ENCODE results near the gene GLI1. TPM values are rescaled to one million over a fixed set of nuclear protein-coding genes. Genes with fewer than 3 reads are reported as not detected.

The GLI1 gene
- total and polyA plus RNA-seq, 4 donors, result 0.25 to 15.5 (median 2.3) TPM

DNA sequence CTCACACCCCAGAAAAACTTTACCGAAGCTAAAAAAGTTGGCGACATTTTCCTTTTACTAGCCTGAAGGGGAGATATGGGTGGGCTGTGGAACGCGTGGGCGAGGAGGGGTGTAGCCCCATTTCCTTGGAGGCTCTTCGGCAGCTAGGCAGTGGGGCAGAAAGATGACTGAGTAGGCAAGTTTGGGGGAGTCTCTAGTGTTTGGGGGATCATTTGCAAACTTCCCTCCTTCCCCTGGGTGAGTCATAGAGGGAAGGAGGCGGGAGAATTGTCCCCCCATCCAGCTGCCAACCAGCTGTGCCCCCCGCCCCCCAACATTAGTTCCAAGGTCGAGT lies 2.3 kb downstream of the GLI1 start:
- DNase-seq (no peak), ATAC-seq (ENCODE audit: low FRiP score) (peak; percentile 1)
- Histone ChIP-seq H3K27ac (ENCODE audit: low read depth in 1 of 2, low read length in 2 of 2) (peak overlapping the region in 1 of 2 donors; percentile 48), H3K4me1 (ENCODE audit: control insufficient read depth in 1 of 2, insufficient read depth in 2 of 2, low read length in 2 of 2) (no peaks in the 10 kb centered on the region), H3K27me3 (ENCODE audit: control insufficient read depth in 1 of 2, insufficient read depth in 2 of 2, low read length in 1 of 2) (no peaks in the 10 kb centered on the region), H3K36me3 (ENCODE audit: control insufficient read depth in 1 of 2, insufficient read depth in 2 of 2, low read length in 1 of 2) (no peaks in the 10 kb centered on the region), H3K9me3 (ENCODE audit: control insufficient read depth, low read length) (no peaks in the 10 kb centered on the region), H3K4me3 (ENCODE audit: low read length in 2 of 2) (peak overlapping the region; percentile 61 to 67)
- WGBS, 2 donors, result 1% methylated on average over 9 of the region's 9 CpGs
- intact Hi-C loops (cut with DNase I), result no loop called here

DNA sequence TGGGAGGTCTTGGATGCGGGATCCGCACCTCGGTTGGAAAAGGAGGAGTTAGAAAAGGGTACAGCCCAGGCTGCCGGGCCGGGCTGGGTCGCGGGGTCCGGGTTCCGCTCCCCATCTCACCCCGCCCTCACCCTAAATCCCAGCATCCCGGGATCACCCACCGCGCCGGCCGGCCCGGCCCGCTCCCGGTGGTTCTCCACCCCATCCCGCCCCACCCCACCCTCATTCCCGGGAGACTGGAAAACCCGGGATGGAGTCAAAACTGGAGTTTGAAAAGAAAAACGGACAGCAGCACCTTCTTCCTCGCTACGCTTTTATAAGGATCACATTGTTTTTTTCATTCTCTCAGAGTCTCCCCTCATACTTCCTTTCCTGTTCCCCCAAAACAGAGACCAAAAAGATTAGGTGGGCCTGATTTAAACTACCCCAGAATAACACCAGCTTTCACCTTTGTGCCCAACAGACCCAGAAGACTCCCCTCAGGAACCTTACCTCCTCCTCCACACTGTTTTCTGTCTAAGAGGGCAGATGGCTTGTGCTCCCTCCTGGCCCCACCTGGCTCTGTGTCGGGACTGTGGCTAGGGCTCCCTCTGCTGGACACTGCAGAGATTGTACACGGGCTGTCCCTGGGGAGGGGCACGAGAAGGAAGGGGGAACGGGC lies 2.8 kb downstream of the GLI1 start:
- peak overlapping the region; percentile 61 to 67 for H3K4me3 ChIP-seq (ENCODE audit: low read length in 2 of 2)
- H3K27ac ChIP-seq (ENCODE audit: low read depth in 1 of 2, low read length in 2 of 2), result peak overlapping the region in 1 of 2 donors; percentile 48
- no peaks in the 10 kb centered on the region for H3K9me3 ChIP-seq (ENCODE audit: control insufficient read depth, low read length)
- ATAC-seq (ENCODE audit: low FRiP score), result peak; percentile 87
- no peaks in the 10 kb centered on the region for H3K36me3 ChIP-seq (ENCODE audit: control insufficient read depth in 1 of 2, insufficient read depth in 2 of 2, low read length in 1 of 2)
- H3K27me3 ChIP-seq (ENCODE audit: control insufficient read depth in 1 of 2, insufficient read depth in 2 of 2, low read length in 1 of 2), result no peaks in the 10 kb centered on the region
- H3K4me1 ChIP-seq (ENCODE audit: control insufficient read depth in 1 of 2, insufficient read depth in 2 of 2, low read length in 2 of 2), result no peaks in the 10 kb centered on the region
- intact Hi-C loops (cut with DNase I), result no loop called here
- peak; percentile 91 to 94 for DNase-seq
- 0 to 1% methylated on average over 22 to 28 of the region's 28 CpGs for WGBS, 2 donors

DNA sequence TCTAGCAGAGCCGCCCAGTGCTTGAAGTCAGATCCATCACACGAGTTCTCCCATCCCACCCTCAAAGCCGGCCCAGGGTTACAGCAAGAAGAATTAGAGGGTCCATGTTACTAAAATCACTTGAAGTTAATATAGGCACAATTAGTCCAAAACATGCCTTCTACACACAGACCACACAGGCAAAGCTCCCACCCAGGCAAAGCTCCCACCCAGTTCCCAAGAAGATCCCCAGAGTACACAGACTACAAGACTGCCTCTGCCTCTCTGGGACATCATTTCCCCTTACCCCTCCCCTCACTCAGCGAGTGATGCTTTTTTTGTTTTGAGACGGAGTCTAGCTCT lies 3.3 kb downstream of the GLI1 start:
- ATAC-seq (ENCODE audit: low FRiP score) (no peak), DNase-seq (no peak)
- Histone ChIP-seq H3K27ac (ENCODE audit: low read depth in 1 of 2, low read length in 2 of 2) (no peak overlapping the region), H3K4me1 (ENCODE audit: control insufficient read depth in 1 of 2, insufficient read depth in 2 of 2, low read length in 2 of 2) (no peaks in the 10 kb centered on the region), H3K36me3 (ENCODE audit: control insufficient read depth in 1 of 2, insufficient read depth in 2 of 2, low read length in 1 of 2) (no peaks in the 10 kb centered on the region), H3K27me3 (ENCODE audit: control insufficient read depth in 1 of 2, insufficient read depth in 2 of 2, low read length in 1 of 2) (no peaks in the 10 kb centered on the region), H3K4me3 (ENCODE audit: low read length in 2 of 2) (no peak overlapping the region), H3K9me3 (ENCODE audit: control insufficient read depth, low read length) (no peaks in the 10 kb centered on the region)
- intact Hi-C loops (cut with DNase I), result no loop called here
- WGBS, 2 donors, result 27 to 33% methylated on average over 5 of the region's 5 CpGs

DNA sequence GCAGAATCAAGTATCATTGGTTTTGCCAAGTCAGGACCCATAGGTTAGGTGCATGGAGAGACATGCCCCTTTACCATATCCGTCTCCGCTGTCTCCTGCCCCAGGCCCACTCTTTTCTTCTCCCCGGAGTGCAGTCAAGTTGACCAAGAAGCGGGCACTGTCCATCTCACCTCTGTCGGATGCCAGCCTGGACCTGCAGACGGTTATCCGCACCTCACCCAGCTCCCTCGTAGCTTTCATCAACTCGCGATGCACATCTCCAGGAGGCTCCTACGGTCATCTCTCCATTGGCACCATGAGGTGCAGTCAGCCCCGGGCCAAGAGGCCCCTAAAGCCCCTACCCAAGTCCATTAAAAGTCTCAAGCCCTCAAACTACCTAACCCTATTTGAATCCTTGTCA lies 5.0 kb downstream of the GLI1 start:
- no peak for DNase-seq
- H3K9me3 ChIP-seq (ENCODE audit: control insufficient read depth, low read length), result no peaks in the 10 kb centered on the region
- no peak overlapping the region for H3K27ac ChIP-seq (ENCODE audit: low read depth in 1 of 2, low read length in 2 of 2)
- H3K27me3 ChIP-seq (ENCODE audit: control insufficient read depth in 1 of 2, insufficient read depth in 2 of 2, low read length in 1 of 2), result no peaks in the 10 kb centered on the region
- no peak overlapping the region for H3K4me3 ChIP-seq (ENCODE audit: low read length in 2 of 2)
- H3K36me3 ChIP-seq (ENCODE audit: control insufficient read depth in 1 of 2, insufficient read depth in 2 of 2, low read length in 1 of 2), result no peaks in the 10 kb centered on the region
- 96% methylated on average over 12 of the region's 12 CpGs for WGBS, 2 donors
- ATAC-seq (ENCODE audit: low FRiP score), result no peak
- H3K4me1 ChIP-seq (ENCODE audit: control insufficient read depth in 1 of 2, insufficient read depth in 2 of 2, low read length in 2 of 2), result no peaks in the 10 kb centered on the region
- intact Hi-C loops (cut with DNase I), result no loop called here

DNA sequence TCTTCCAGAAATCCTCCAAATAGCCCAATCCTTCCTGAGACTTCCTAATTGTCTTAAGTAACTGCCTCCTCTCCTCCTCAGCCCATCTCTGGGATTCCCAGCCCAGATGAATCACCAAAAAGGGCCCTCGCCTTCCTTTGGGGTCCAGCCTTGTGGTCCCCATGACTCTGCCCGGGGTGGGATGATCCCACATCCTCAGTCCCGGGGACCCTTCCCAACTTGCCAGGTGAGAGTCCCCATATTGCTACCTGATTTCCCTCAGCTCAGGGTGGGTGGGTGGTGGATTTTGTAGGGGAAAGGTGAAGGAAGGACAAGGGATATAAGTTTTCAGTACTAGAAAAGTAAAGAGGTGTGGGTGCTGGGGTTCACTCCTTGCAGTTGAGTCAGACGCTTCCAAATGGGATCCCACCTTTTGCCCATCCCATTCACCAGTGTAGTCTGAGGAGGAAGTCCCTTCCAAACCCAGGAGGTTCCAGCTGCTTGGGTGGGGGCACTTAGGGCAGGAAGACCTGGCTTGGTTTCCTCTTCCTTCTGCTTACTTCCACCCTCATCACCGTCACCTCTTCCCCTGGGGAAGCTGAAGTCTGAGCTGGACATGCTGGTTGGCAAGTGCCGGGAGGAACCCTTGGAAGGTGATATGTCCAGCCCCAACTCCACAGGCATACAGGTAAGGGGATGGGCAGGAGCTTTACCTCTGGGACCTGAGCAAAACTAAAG lies 5.6 kb downstream of the GLI1 start:
- intact Hi-C loops (cut with DNase I), result no loop called here
- WGBS, 2 donors, result 90 to 91% methylated on average over 6 of the region's 6 CpGs
- no peak overlapping the region for H3K4me3 ChIP-seq (ENCODE audit: low read length in 2 of 2)

DNA sequence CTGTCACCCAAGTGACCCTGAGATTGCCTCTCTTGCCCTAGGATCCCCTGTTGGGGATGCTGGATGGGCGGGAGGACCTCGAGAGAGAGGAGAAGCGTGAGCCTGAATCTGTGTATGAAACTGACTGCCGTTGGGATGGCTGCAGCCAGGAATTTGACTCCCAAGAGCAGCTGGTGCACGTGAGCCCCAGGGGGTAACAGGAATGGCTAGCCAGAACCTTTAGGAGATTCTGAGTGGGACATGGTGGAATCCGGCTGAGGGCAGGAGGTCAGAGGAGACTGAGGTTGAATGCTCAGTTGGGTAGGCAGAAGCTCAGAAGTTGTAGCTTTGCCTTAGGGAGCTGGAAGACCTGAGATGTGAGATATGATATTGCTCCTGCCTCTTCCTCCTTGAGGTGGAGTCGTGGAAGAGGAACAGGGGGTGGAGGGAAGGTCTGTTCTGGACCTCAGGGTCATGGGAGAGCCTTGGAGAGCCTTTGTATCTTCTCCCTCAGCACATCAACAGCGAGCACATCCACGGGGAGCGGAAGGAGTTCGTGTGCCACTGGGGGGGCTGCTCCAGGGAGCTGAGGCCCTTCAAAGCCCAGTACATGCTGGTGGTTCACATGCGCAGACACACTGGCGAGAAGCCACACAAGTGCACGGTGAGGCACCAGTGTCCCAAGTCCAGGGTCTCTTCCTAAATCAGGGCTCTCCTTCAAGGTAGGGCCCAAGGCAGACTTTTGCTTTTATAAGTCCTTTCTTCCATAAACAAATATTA lies 6.3 kb downstream of the GLI1 start:
- DNase-seq (no peak), ATAC-seq (ENCODE audit: low FRiP score) (no peak)
- intact Hi-C loops (cut with DNase I), result no loop called here
- H3K4me3 ChIP-seq (ENCODE audit: low read length in 2 of 2), result no peak overlapping the region
- H3K27ac ChIP-seq (ENCODE audit: low read depth in 1 of 2, low read length in 2 of 2), result no peak overlapping the region
- 79 to 80% methylated on average over 14 of the region's 14 CpGs for WGBS, 2 donors
- H3K27me3 ChIP-seq (ENCODE audit: control insufficient read depth in 1 of 2, insufficient read depth in 2 of 2, low read length in 1 of 2), result no peaks in the 10 kb centered on the region
- no peaks in the 10 kb centered on the region for H3K36me3 ChIP-seq (ENCODE audit: control insufficient read depth in 1 of 2, insufficient read depth in 2 of 2, low read length in 1 of 2)
- no peaks in the 10 kb centered on the region for H3K4me1 ChIP-seq (ENCODE audit: control insufficient read depth in 1 of 2, insufficient read depth in 2 of 2, low read length in 2 of 2)
- H3K9me3 ChIP-seq (ENCODE audit: control insufficient read depth, low read length), result no peaks in the 10 kb centered on the region

More for the DNA sequence above, 5.6 kb downstream of the GLI1 start:
- DNase-seq, result no peak
- no peak for ATAC-seq (ENCODE audit: low FRiP score)
- Histone ChIP-seq H3K27me3 (ENCODE audit: control insufficient read depth in 1 of 2, insufficient read depth in 2 of 2, low read length in 1 of 2) (no peaks in the 10 kb centered on the region), H3K27ac (ENCODE audit: low read depth in 1 of 2, low read length in 2 of 2) (no peak overlapping the region), H3K4me1 (ENCODE audit: control insufficient read depth in 1 of 2, insufficient read depth in 2 of 2, low read length in 2 of 2) (no peaks in the 10 kb centered on the region), H3K36me3 (ENCODE audit: control insufficient read depth in 1 of 2, insufficient read depth in 2 of 2, low read length in 1 of 2) (no peaks in the 10 kb centered on the region), H3K9me3 (ENCODE audit: control insufficient read depth, low read length) (no peaks in the 10 kb centered on the region)

DNA sequence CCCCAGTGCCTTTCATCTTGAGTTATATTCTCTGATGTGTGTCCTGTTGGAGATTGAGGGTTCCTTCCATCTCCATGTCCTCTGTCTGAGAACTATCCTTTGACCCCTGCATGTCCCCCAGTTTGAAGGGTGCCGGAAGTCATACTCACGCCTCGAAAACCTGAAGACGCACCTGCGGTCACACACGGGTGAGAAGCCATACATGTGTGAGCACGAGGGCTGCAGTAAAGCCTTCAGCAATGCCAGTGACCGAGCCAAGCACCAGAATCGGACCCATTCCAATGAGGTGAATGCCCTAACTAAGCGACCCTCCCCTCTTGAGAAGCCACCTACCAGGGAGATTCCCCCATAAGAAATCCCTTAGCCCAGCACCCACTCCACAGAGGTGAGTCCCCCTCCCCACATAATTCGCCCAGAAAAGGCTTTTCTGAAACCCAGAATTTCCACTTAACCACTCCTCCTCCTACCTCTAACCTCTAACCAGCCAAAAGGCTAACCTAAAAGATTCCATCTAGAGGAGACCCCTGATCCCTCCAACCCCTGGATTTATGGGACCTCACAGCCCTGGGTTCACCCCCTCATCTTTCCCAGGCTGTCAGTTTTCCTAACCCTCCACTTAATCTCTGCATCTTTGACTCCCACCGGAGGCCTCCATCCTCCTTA lies 7.8 kb downstream of the GLI1 start:
- Histone ChIP-seq H3K36me3 (ENCODE audit: control insufficient read depth in 1 of 2, insufficient read depth in 2 of 2, low read length in 1 of 2) (no peaks in the 10 kb centered on the region), H3K4me1 (ENCODE audit: control insufficient read depth in 1 of 2, insufficient read depth in 2 of 2, low read length in 2 of 2) (no peaks in the 10 kb centered on the region), H3K9me3 (ENCODE audit: control insufficient read depth, low read length) (no peaks in the 10 kb centered on the region), H3K27me3 (ENCODE audit: control insufficient read depth in 1 of 2, insufficient read depth in 2 of 2, low read length in 1 of 2) (no peaks in the 10 kb centered on the region), H3K27ac (ENCODE audit: low read depth in 1 of 2, low read length in 2 of 2) (no peak overlapping the region), H3K4me3 (ENCODE audit: low read length in 2 of 2) (no peak overlapping the region)
- DNase-seq (no peak), ATAC-seq (ENCODE audit: low FRiP score) (no peak)
- WGBS, 2 donors, result 90 to 92% methylated on average over 12 of the region's 12 CpGs
- intact Hi-C loops (cut with DNase I), result no loop called here

DNA sequence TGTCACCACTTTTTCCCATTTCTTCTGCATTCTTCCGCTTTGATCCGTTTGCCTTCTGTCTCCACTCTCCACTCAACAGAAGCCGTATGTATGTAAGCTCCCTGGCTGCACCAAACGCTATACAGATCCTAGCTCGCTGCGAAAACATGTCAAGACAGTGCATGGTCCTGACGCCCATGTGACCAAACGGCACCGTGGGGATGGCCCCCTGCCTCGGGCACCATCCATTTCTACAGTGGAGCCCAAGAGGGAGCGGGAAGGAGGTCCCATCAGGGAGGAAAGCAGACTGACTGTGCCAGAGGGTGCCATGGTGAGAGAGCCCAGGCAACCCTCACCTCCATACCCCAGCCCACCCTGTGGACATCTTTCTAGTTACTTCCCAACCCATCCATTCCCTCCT lies 8.3 kb downstream of the GLI1 start:
- ATAC-seq (ENCODE audit: low FRiP score) (no peak), DNase-seq (no peak)
- no peaks in the 10 kb centered on the region for H3K9me3 ChIP-seq (ENCODE audit: control insufficient read depth, low read length)
- H3K27me3 ChIP-seq (ENCODE audit: control insufficient read depth in 1 of 2, insufficient read depth in 2 of 2, low read length in 1 of 2), result no peaks in the 10 kb centered on the region
- no peak overlapping the region for H3K27ac ChIP-seq (ENCODE audit: low read depth in 1 of 2, low read length in 2 of 2)
- no peak overlapping the region for H3K4me3 ChIP-seq (ENCODE audit: low read length in 2 of 2)
- 88 to 89% methylated on average over 11 of the region's 11 CpGs for WGBS, 2 donors
- intact Hi-C loops (cut with DNase I), result no loop called here
- no peaks in the 10 kb centered on the region for H3K36me3 ChIP-seq (ENCODE audit: control insufficient read depth in 1 of 2, insufficient read depth in 2 of 2, low read length in 1 of 2)
- H3K4me1 ChIP-seq (ENCODE audit: control insufficient read depth in 1 of 2, insufficient read depth in 2 of 2, low read length in 2 of 2), result no peaks in the 10 kb centered on the region

Measured in aorta (tissue), 5 donors.